ENCODE measurements around the gene GCC1.

The GCC1 gene

DNA sequence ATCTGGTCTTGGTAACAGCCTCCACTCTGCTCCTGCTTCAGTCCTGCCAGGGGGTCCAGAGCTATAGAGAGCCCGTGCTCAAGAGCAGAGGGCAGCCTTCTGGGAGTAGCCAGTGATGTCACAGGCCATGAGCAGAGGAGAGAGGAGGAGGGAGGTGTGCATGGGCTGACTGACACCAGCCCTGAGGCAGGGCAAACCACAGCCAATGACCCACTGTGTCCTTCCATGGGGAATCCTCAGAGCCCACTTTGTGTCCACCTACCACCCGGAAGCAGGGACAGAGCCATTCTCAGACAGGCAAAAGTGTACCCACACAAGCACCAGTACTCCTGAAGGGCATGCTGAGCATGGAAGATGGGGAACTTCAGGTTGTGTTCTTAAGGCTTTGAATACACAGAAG is 32.6 kb upstream of the GCC1 start, which contains the start of gene PAX4:
TSS of gene PAX4 (minus strand) at position 101 of the 400 bp plus-strand sequence. CDS start 2,214 bp downstream, outside the sequence.
- TF ChIP-seq TAF1 (IDR thresholded peaks at IDR 0.05; ENCODE audit: low read depth) (no peak), EP300 (IDR thresholded peaks at IDR 0.05; ENCODE audit: borderline replicate concordance) (no peak), TCF12 (IDR thresholded peaks at IDR 0.05; ENCODE audit: low read depth) (no peak), TEAD4 (IDR thresholded peaks at IDR 0.05) (no peak), YY1 (IDR thresholded peaks at IDR 0.05; ENCODE audit: low read depth) (no peak), FOXM1 (IDR thresholded peaks at IDR 0.05; ENCODE audit: borderline replicate concordance, low read depth) (no peak), CEBPB (IDR thresholded peaks at IDR 0.05) (no peak), CREB1 (IDR thresholded peaks at IDR 0.05; ENCODE audit: low read depth) (no peak)
- TF ChIP-seq, protein P1, sequence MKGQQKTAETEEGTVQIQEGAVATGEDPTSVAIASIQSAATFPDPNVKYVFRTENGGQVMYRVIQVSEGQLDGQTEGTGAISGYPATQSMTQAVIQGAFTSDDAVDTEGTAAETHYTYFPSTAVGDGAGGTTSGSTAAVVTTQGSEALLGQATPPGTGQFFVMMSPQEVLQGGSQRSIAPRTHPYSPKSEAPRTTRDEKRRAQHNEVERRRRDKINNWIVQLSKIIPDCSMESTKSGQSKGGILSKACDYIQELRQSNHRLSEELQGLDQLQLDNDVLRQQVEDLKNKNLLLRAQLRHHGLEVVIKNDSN (IDR thresholded peaks at IDR 0.05), result no peak
- TF ChIP-seq, protein P2, sequence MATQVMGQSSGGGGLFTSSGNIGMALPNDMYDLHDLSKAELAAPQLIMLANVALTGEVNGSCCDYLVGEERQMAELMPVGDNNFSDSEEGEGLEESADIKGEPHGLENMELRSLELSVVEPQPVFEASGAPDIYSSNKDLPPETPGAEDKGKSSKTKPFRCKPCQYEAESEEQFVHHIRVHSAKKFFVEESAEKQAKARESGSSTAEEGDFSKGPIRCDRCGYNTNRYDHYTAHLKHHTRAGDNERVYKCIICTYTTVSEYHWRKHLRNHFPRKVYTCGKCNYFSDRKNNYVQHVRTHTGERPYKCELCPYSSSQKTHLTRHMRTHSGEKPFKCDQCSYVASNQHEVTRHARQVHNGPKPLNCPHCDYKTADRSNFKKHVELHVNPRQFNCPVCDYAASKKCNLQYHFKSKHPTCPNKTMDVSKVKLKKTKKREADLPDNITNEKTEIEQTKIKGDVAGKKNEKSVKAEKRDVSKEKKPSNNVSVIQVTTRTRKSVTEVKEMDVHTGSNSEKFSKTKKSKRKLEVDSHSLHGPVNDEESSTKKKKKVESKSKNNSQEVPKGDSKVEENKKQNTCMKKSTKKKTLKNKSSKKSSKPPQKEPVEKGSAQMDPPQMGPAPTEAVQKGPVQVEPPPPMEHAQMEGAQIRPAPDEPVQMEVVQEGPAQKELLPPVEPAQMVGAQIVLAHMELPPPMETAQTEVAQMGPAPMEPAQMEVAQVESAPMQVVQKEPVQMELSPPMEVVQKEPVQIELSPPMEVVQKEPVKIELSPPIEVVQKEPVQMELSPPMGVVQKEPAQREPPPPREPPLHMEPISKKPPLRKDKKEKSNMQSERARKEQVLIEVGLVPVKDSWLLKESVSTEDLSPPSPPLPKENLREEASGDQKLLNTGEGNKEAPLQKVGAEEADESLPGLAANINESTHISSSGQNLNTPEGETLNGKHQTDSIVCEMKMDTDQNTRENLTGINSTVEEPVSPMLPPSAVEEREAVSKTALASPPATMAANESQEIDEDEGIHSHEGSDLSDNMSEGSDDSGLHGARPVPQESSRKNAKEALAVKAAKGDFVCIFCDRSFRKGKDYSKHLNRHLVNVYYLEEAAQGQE (IDR thresholded peaks at IDR 0.05; ENCODE audit: low read depth), result no peak
- TF ChIP-seq, protein P3, sequence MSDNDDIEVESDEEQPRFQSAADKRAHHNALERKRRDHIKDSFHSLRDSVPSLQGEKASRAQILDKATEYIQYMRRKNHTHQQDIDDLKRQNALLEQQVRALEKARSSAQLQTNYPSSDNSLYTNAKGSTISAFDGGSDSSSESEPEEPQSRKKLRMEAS (IDR thresholded peaks at IDR 0.05), result no peak

DNA sequence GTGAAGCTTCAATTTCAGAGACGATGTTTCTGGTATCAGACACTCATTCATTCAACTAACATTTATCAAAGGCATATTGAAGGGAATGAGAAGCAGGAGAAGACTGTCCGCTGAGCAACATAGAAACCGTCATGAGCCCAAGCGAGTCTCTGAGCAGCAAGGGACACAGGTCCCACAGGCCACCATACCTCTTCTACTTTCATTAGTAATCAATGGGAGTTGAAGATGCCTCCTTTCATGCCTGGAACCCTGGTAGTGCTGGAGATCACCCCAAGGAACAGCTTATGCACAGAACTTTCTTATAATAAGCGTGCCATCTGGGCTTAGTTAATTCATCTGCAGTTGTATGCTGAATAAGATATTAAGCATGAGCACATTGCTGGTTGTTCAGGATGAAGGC is 31.3 kb upstream of the GCC1 start:
- TF ChIP-seq CREB1 (IDR thresholded peaks at IDR 0.05; ENCODE audit: low read depth), result no peak
- TF ChIP-seq EGR1 (IDR thresholded peaks at IDR 0.05), result no peak
- TF ChIP-seq RAD21 (IDR thresholded peaks at IDR 0.05; ENCODE audit: low read depth), result no peak
- no peak for TF ChIP-seq TEAD4 (IDR thresholded peaks at IDR 0.05)
- no peak for TF ChIP-seq FOXM1 (IDR thresholded peaks at IDR 0.05; ENCODE audit: borderline replicate concordance, low read depth)
- TF ChIP-seq, protein P3 (IDR thresholded peaks at IDR 0.05), result no peak
- TF ChIP-seq TAF1 (IDR thresholded peaks at IDR 0.05; ENCODE audit: low read depth), result no peak
- no peak for TF ChIP-seq YY1 (IDR thresholded peaks at IDR 0.05; ENCODE audit: low read depth)
- TF ChIP-seq ZBTB7A (IDR thresholded peaks at IDR 0.05; ENCODE audit: low read depth), result no peak
- TF ChIP-seq, protein P2 (IDR thresholded peaks at IDR 0.05; ENCODE audit: low read depth), result no peak
- no peak for TF ChIP-seq EP300 (IDR thresholded peaks at IDR 0.05; ENCODE audit: borderline replicate concordance)
- TF ChIP-seq TCF12 (IDR thresholded peaks at IDR 0.05; ENCODE audit: low read depth), result no peak
- no peak for TF ChIP-seq NFIC (IDR thresholded peaks at IDR 0.05)
- TF ChIP-seq, protein P1 (IDR thresholded peaks at IDR 0.05), result no peak
- no peak for TF ChIP-seq CEBPB (IDR thresholded peaks at IDR 0.05)

DNA sequence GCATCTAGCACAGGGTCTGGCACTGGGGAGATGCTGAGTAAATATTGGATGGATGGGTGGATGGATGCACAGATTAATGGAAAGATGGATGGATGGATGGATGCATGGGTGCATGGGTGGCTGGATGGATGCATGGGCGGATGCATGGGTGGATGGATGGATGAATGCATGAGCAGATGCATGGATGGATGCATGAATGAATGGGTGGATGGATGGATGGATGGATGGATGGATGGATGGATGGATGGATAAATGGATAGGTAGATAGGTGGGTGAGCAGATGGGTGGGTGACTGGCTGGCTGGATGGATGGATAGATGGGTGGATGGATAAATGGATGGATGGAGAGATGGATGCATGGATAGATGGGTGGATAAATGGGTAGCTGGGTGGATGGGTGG is 26.9 kb upstream of the GCC1 start:
- no peak for TF ChIP-seq RAD21 (IDR thresholded peaks at IDR 0.05; ENCODE audit: low read depth)
- TF ChIP-seq TAF1 (IDR thresholded peaks at IDR 0.05; ENCODE audit: low read depth), result no peak
- no peak for TF ChIP-seq CEBPB (IDR thresholded peaks at IDR 0.05)
- no peak for TF ChIP-seq YY1 (IDR thresholded peaks at IDR 0.05; ENCODE audit: low read depth)
- TF ChIP-seq EP300 (IDR thresholded peaks at IDR 0.05; ENCODE audit: borderline replicate concordance), result no peak
- no peak for TF ChIP-seq EGR1 (IDR thresholded peaks at IDR 0.05)

DNA sequence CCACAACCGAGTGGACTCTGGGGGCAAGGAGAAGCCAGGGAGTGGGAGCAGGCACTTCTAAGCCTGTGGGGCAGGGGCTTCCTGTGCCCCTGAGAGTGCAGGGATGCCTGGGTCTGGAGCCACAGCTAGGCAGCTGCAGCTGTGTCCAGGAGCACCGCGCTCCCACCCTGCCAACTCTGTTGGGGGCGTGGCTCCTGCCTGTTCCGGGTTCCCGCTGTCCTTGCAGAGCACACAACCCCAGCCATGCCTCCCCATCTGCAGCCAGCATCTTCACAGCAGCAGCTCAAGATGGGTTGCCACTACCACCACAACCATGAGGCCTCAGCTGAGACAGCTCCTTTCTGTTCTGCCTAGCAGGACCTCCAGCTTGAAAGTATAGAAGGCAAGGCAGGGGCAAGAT is 23.9 kb upstream of the GCC1 start:
- TF ChIP-seq, protein P1 (IDR thresholded peaks at IDR 0.05), result no peak
- TF ChIP-seq RAD21 (IDR thresholded peaks at IDR 0.05; ENCODE audit: low read depth), result no peak
- no peak for TF ChIP-seq TEAD4 (IDR thresholded peaks at IDR 0.05)
- TF ChIP-seq, protein P3 (IDR thresholded peaks at IDR 0.05), result no peak
- TF ChIP-seq EGR1 (IDR thresholded peaks at IDR 0.05), result no peak
- TF ChIP-seq FOXM1 (IDR thresholded peaks at IDR 0.05; ENCODE audit: borderline replicate concordance, low read depth), result no peak
- no peak for TF ChIP-seq CEBPB (IDR thresholded peaks at IDR 0.05)
- TF ChIP-seq EP300 (IDR thresholded peaks at IDR 0.05; ENCODE audit: borderline replicate concordance), result no peak
- no peak for TF ChIP-seq TCF12 (IDR thresholded peaks at IDR 0.05; ENCODE audit: low read depth)
- no peak for TF ChIP-seq CREB1 (IDR thresholded peaks at IDR 0.05; ENCODE audit: low read depth)
- TF ChIP-seq NFIC (IDR thresholded peaks at IDR 0.05), result no peak
- no peak for TF ChIP-seq YY1 (IDR thresholded peaks at IDR 0.05; ENCODE audit: low read depth)
- TF ChIP-seq ZBTB7A (IDR thresholded peaks at IDR 0.05; ENCODE audit: low read depth), result no peak
- TF ChIP-seq, protein P2 (IDR thresholded peaks at IDR 0.05; ENCODE audit: low read depth), result no peak
- TF ChIP-seq TAF1 (IDR thresholded peaks at IDR 0.05; ENCODE audit: low read depth), result no peak
